HG03045 (cell line): ENCODE measurements around the gene NLRP11.

Experiments
- ATAC-seq: cut with Tn5 transposase; IDR thresholded peaks from one replicate; pipeline ENCODE4 v1.9.1; 2021; ENCODE audit warnings: mild to moderate bottlenecking, moderate library complexity; ENCODE audit not compliant: unreplicated experiment

NLRP11 gene

GRCh38 chr19:55831846-55832245, at the start of gene NLRP11:
TSS of gene NLRP11 (minus strand) at chr19:55831999. CDS start at chr19:55818174, 13,825 bp downstream.
- ATAC-seq = no peak

GRCh38 chr19:55877211-55877610, 45.4 kb upstream of the NLRP11 start:
- ATAC-seq = no peak

DNA sequence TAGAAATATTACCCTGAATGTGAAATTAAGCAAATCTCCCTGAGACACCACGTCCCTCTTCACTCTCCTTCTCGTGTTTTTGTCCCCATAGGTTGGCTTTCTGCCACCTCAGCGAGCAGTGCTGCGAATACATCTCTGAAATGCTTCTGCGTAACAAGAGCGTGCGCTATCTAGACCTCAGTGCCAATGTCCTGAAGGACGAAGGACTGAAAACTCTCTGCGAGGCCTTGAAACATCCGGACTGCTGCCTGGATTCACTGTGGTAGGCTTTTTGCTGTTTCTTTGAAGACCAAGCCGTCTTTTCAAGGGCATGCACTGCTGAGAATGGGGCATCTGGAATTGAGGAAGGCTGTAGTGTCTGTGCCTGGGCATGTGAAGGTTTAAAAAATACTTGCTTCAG, 38.9 kb upstream of the NLRP11 start:
- ATAC-seq = no peak

- ATAC-seq = no peak
Measured at GRCh38 chr19:55867101-55867500, 35.3 kb upstream of the NLRP11 start.

DNA sequence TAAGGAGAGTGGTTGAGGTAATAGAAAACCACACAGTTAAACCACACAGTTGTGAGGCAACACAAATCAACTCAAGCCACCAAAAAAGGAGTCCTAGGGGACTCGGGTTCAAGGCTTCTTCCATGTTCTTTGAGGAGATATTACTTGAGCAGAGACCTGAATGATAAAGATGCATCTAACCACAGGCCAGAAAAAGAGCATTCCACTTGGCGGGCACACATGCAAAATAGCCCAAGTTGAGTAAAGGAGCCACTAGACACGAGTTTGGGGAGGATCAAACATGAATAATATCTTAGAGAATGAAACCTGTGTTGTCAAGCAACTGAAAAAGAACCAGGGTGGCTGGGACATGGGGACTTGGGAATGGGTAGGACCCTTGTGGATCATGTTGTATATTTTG, 34.7 kb upstream of the NLRP11 start:
- ATAC-seq = no peak

DNA sequence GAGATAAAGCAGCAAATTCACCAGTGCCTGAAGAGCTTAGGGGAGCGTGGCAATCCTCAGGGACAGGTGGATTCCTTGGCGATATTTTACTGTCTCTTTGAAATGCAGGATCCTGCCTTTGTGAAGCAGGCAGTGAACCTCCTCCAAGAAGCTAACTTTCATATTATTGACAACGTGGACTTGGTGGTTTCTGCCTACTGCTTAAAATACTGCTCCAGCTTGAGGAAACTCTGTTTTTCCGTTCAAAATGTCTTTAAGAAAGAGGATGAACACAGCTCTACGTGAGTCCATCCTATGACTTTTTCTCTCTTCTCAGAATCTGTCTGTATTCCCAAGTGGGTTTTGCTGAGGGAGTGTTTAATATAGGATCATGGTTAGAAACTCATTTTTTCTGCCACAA, 27.2 kb upstream of the NLRP11 start:
- no peak for ATAC-seq

GRCh38 chr19:55858401-55858800, 26.6 kb upstream of the NLRP11 start:
- ATAC-seq = no peak

DNA sequence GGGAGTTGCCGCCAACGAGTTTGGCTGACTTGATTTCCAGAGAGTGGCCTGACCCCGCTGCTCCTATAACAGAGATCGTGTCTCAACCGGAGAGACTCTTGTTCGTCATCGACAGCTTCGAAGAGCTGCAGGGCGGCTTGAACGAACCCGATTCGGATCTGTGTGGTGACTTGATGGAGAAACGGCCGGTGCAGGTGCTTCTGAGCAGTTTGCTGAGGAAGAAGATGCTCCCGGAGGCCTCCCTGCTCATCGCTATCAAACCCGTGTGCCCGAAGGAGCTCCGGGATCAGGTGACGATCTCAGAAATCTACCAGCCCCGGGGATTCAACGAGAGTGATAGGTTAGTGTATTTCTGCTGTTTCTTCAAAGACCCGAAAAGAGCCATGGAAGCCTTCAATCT, 26.2 kb upstream of the NLRP11 start:
- ATAC-seq = no peak

GRCh38 chr19:55857149-55857548, 25.4 kb upstream of the NLRP11 start:
- no peak for ATAC-seq

GRCh38 chr19:55855160-55855559, 23.4 kb upstream of the NLRP11 start:
- no peak for ATAC-seq

DNA sequence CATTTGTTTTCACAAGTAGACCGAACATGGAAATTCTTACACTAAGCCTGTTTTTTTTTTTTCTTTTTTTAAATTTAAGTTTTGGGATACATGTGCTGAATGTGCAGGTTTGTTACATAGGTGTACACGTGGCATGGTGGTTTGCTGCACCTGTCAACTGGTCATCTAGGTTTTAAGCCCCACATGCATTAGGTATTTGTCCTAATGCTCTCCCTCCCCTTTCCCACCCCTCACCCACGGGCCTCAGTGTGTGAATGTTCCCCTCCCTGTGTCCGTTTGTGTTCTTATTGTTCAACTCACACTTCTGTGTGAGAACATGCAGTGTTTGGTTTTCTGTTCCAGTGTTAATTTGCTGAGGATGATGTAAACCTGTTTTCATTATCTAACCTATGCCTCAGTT, 7.1 kb upstream of the NLRP11 start:
- ATAC-seq = no peak

GRCh38 chr19:55838251-55838650, 6.5 kb upstream of the NLRP11 start:
- ATAC-seq = no peak

DNA sequence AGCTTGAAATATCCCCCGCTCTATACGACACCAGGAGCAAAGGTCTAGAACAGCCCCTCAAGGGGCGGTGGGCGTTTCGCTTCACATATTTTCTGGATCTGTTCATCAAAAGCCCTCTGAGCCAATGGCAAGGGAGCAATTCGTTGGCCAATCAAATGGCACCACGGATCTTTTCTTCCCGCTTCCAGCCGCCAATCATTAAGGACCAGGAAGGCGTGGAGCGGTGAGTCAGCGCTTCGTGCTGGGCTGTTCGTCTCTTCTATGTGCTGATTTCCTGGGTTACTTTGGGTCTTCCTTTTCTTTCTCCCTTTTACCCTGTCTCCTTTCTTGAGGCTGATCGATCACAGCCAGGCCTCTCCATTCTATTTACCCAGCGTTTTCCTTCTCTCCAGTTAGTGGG, 4.5 kb upstream of the NLRP11 start, which contains the start of gene NLRP4:
NLRP4 (plus strand) TSS at position 201 of the 400 bp plus-strand sequence. CDS start 15,541 bp downstream, outside the sequence.
- no peak for ATAC-seq

DNA sequence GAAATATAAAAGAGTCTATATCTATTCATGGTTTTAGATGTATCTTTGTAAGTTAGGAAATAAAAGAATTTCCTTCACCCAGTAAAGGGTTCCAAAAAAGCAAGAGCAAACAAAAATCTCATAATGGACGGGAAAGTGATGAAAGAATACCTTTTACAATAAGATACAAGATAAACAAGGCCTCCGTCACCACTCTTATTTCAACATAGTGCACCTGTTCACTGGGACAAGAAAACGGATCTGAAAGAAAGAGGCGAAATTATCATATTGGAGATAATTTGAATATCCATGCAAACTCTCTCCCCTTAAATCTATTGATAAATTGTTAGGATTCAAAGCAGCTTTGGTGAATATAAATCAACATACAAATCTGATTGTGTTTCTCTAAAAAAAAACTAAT, 877 bp upstream of the NLRP11 start:
- ATAC-seq = no peak

DNA sequence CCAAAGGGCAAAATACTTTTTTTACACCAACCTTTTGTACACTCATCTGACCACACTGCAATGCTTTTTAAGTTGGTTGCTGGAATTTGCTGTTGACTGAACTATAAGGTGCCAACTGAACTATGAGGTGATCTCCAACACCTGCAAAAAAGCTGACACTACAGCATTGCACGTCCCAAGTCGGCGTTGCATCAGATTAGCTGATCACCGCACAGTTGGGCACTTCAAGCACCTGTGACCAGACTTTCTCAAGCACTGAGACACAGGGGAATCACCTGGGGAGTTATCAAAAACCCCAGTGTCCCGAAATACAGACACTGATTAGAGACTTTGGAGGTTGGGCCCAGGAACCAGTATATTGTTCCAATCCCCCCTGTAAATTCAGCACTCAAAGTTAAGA, 1.1 kb downstream of the NLRP11 start:
- ATAC-seq = no peak

DNA sequence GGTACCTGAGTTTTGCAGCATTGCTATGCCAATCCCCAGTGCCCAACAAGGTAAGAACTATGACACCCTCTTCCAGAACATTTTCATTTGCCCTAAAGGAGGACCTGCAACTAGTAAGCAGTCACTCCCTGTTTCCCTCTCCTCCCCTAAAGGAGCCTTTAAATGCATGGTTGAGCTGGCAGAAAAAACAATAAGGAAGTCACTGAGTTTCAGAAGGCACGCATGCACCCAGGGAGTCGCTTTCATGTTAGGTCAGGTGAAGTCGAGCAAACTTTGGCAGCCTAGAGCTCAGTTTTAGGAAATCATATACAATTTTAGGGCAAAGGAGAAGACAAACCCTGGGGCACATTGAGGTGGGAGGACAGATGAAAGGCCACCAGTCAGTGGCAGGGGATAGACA, 11.8 kb downstream of the NLRP11 start:
- ATAC-seq = no peak

DNA sequence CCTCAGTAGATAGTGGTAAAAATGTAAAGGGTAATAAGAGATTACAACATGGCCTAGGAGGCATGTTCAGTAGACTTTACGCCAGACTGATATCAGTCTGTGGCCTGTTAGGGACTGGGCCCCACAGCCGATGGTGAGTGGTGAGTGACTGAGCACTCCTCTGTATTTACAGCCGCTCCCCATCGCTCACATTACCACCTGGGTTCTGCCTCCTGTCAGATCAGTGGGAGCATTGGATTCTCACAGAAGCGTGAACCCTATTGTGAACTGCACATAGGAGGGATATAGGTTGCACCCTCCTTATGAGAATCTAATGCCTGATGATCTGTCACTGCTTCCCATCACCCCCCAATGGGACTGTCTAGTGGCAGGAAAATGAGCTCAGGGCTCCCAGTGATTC, 17.9 kb downstream of the NLRP11 start:
- no peak for ATAC-seq

DNA sequence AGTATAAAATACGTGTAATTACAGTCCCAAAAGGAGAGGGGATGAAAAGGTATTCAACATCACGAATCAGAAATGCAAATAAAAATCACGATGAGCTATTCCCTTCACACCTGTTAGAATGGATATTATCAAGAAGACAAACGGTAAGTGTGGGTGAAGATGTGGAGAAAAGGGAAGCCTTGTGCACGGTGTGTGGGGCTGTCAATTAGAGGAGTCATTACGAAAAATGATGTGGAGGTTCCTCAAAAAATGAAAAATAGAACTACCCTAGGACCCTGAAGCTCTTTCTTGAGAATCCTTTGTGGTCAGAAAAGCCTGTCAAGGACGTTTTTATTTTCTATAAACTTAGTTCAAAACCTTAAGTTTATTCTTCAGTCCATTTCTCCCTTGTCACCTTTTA, 19.4 kb downstream of the NLRP11 start:
- ATAC-seq = no peak

DNA sequence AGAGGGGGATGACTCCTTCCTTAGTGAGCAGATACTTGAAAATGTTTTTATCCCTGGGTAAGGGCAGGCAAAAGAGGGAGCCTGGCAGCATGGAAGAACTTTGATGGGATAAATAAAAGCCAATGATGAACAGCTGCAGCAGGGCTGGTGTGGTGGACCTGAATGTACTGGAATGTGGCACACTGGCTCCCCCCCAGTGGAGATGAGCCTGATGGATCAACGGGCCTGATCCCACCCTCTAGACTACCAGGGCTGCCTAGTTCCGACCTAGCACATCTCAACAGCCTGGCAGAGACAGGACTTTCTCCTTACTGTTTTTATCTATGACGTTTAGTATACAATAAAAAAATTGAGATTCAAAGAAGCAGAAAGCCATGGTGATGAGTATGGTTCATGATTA, 20.5 kb downstream of the NLRP11 start:
- no peak for ATAC-seq

DNA sequence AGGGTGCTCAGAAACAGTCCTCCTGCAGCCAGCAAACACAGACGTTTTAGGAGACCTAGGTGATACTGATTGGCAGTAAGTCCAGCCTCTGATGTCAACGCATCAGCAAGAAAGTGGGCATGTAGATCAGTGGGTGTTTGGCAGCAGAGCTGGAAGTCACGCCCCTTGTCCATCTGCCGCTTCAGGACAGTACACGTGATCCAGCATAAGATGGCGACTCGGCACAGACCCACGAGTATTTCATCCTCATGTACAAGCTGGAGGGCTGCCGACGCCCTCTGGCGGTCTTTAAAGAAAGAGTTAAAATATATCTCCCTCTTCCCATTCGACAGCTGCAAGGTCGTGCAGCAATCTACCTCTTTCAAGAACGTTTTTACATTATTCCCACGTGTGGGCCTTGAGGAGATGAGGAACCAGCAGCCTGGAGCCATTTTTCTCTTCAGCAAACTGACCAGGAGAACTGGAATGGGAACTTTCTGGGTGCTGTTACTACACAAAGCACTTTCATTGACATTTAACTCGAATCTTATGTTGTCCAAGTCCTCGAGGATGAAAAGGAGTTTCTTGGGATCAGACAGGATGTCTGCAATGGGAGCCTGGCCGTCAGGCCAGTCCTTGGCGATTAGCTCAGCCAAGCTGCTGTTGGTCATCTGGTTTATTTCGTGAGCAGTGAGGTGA, 22.3 kb downstream of the NLRP11 start:
- no peak for ATAC-seq

- ATAC-seq = no peak
Measured at GRCh38 chr19:55802281-55802680, 29.5 kb downstream of the NLRP11 start.

- ATAC-seq = no peak
Measured at GRCh38 chr19:55801416-55801815, 30.4 kb downstream of the NLRP11 start.

DNA sequence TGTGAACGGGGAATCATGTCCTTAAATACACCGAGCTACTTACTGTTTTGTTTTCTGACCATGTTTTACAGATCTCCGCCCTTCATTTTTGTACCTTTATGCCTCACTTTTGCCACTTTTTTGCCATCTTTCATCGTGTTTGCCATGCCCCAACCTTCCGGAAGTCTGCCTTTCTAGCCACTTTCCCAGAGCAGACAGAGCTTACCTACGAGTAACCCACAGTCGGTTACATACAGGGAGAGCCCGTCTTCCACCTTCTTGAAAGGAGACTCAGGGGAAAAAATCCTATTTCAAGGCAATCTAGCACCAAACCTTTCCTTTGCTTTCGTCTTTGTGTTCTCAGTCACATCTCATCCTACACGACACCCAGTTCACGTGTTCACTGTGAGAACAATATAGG, 36.8 kb downstream of the NLRP11 start:
- no peak for ATAC-seq
